CD4-positive, CD25-positive, alpha-beta regulatory T cell (primary cell): ENCODE measurements around the gene IGFL1. TPM values are rescaled to one million over a fixed set of nuclear protein-coding genes. Genes with fewer than 3 reads are reported as not detected.
"Not testable (repeated sequence)": the region's sequence is repeated elsewhere in the genome, so short reads cannot be mapped to it uniquely, and the experiment has no call there.

Experiments used
- ATAC-seq, 2 donors: fragments of 150-1000 bp; cut with Tn5 transposase; one replicate each; pipeline ENCODE4 v1.10.0; 2021; ENCODE audit warnings: low read depth in 2 of 2, moderate number of reproducible peaks in 2 of 2, moderate library complexity in 1 of 2
- DNase-seq, 3 donors: peaks; one replicate each; pipeline versions ENCODE4 v3.0.0 to v3.0.0-alpha.2; 2012 to 2022; ENCODE audit warnings: mixed read lengths in 1 of 3
- H3K27ac ChIP-seq: one replicate; pipeline ENCODE4 v1.7.0; 2013; ENCODE audit warnings: mild to moderate bottlenecking, low read length; ENCODE audit not compliant: insufficient read depth, poor library complexity, severe bottlenecking
- H3K27me3 ChIP-seq: one replicate; pipeline ENCODE4 v1.7.0; 2013; ENCODE audit warnings: low read length; ENCODE audit not compliant: control insufficient read depth, insufficient read depth
- H3K36me3 ChIP-seq: one replicate; pipeline ENCODE4 v1.7.0; 2013; ENCODE audit warnings: mild to moderate bottlenecking, low read length, moderate library complexity; ENCODE audit not compliant: control insufficient read depth, insufficient read depth
- H3K4me1 ChIP-seq: 2 replicates; pipeline ENCODE4 v1.7.0; 2013; ENCODE audit warnings: mild to moderate bottlenecking, low read length; ENCODE audit not compliant: insufficient read depth, control insufficient read depth, poor library complexity, severe bottlenecking
- H3K4me3 ChIP-seq: one replicate; pipeline ENCODE4 v1.7.0; 2013; ENCODE audit warnings: low read depth, mild to moderate bottlenecking, low read length, moderate library complexity
- H3K9me3 ChIP-seq, 2 experiments: 1 replicate in 1 of 2; 2 replicates in 1 of 2; pipeline ENCODE4 v1.7.0; 2013; ENCODE audit warnings: low read length in 2 of 2, mild to moderate bottlenecking in 1 of 2, moderate library complexity in 1 of 2; ENCODE audit not compliant: control insufficient read depth in 2 of 2
- H3K27ac Mint-ChIP-seq, 3 donors: one replicate each; pipeline ENCODE4 v1.8.0; 2020 to 2022; ENCODE audit warnings: mild to moderate bottlenecking in 3 of 3, mixed read lengths in 3 of 3, moderate library complexity in 2 of 3
- H3K27me3 Mint-ChIP-seq: one replicate; pipeline ENCODE4 v1.8.0; 2022; ENCODE audit warnings: mild to moderate bottlenecking, mixed read lengths
- H3K36me3 Mint-ChIP-seq: one replicate; pipeline ENCODE4 v1.8.0; 2020; ENCODE audit warnings: mixed read lengths
- H3K4me1 Mint-ChIP-seq, 4 donors: one replicate each; pipeline ENCODE4 v1.8.0; 2020 to 2022; ENCODE audit warnings: mixed read lengths in 4 of 4, mild to moderate bottlenecking in 1 of 4
- H3K4me3 Mint-ChIP-seq, 4 donors: one replicate each; pipeline ENCODE4 v1.8.0; 2020 to 2022; ENCODE audit warnings: mild to moderate bottlenecking in 4 of 4, mixed read lengths in 4 of 4, moderate library complexity in 3 of 4
- H3K9me3 Mint-ChIP-seq, 7 donors: one replicate each; pipeline ENCODE4 v1.8.0; 2020 to 2022; ENCODE audit warnings: mixed read lengths in 7 of 7, mild to moderate bottlenecking in 3 of 7, moderate library complexity in 2 of 7
- polyA plus RNA-seq, 4 donors: library from polyadenylated mRNA; unstranded; fragments of 300-500 nt; fragmentation: Illumina TruSeq; gene quantifications; one replicate each; pipeline ENCODE4 v1.2.3, GENCODE V29; 2021
- total RNA-seq: library from RNA; stranded (reverse); gene quantifications from one replicate; pipeline ENCODE4 v1.2.3, GENCODE V29; 2022

IGFL1 gene
- total and polyA plus RNA-seq, 5 donors from 2014 or later = not detected

DNA sequence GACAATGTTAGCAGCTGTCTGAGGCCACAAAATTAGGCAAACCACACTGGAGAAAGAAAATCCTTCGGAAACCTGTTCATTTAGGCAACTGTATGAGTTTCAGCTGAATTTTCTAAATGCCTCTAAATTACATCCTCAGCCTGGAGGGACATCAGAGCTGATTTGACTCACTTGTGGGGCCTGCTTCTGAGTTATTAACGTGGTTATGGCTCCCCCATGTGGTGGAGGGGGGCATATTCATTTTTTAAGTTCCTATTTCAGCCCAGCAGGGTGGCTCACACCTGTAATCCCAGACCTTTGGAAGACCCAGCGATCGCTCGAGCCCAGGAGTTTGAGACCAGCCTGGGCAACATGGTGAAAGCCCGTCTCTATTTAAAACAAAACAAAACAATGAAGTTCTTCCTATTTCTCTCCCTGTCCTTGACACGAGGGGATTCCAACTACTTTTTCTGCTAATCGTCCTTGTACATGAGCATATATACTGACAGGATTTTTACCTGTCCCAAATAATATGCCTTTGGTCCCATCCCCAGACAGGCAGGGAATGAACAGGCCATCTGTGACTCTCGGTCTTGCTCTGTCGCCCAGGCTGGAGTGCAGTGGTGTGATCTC lies 35.8 kb downstream of the IGFL1 start:
- H3K4me3 ChIP-seq = no peak overlapping the region
- peaks cover 13% of the 10 kb centered on the region for H3K4me1 ChIP-seq
- H3K36me3 ChIP-seq = no peaks in the 10 kb centered on the region
- Mint-ChIP-seq H3K4me1 (peaks cover 0 to 14% (median 7%) of the 10 kb centered on the region in 4 donors), H3K27me3 (peaks cover 39% of the 10 kb centered on the region), H3K4me3 (no peak overlapping the region), H3K9me3 (no peaks in the 10 kb centered on the region), H3K36me3 (no peaks in the 10 kb centered on the region), H3K27ac (no peak overlapping the region)
- no peaks in the 10 kb centered on the region for H3K27me3 ChIP-seq
- peak; percentile 62 to 70 for ATAC-seq
- H3K9me3 ChIP-seq = no peaks in the 10 kb centered on the region
- no peak overlapping the region for H3K27ac ChIP-seq
- peak; percentile 47 to 80 (median 71) for DNase-seq

DNA sequence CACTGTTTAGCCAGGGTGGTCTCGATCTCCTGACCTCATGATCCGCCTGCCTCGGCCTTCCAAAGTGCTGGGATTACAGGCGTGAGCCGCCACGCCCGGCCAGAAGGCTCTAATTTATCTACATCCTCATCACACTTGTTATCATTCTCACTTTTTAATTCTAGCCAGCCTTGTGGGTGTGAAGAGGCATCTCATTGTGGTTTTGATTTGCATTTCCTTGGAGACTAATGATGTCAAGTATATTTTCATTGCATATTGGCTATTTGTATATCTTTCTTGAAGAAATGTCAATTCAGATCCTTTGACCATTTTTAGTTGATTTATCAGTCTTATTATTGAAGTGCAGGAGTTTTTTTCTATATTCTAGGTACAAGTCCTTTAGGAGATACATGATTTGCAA lies 39.6 kb downstream of the IGFL1 start:
- no peak overlapping the region for H3K27ac ChIP-seq
- ATAC-seq = no peak
- DNase-seq = no peak
- H3K27me3 ChIP-seq = peaks cover 3% of the 10 kb centered on the region
- Mint-ChIP-seq H3K9me3 (no peaks in the 10 kb centered on the region), H3K4me3 (no peak overlapping the region), H3K4me1 (peaks cover 0 to 6% (median 0%) of the 10 kb centered on the region in 4 donors), H3K27me3 (peaks cover 46% of the 10 kb centered on the region), H3K36me3 (no peaks in the 10 kb centered on the region), H3K27ac (no peak overlapping the region)
- H3K36me3 ChIP-seq = no peaks in the 10 kb centered on the region
- no peak overlapping the region for H3K4me3 ChIP-seq
- H3K4me1 ChIP-seq = no peaks in the 10 kb centered on the region
- H3K9me3 ChIP-seq = no peaks in the 10 kb centered on the region

DNA sequence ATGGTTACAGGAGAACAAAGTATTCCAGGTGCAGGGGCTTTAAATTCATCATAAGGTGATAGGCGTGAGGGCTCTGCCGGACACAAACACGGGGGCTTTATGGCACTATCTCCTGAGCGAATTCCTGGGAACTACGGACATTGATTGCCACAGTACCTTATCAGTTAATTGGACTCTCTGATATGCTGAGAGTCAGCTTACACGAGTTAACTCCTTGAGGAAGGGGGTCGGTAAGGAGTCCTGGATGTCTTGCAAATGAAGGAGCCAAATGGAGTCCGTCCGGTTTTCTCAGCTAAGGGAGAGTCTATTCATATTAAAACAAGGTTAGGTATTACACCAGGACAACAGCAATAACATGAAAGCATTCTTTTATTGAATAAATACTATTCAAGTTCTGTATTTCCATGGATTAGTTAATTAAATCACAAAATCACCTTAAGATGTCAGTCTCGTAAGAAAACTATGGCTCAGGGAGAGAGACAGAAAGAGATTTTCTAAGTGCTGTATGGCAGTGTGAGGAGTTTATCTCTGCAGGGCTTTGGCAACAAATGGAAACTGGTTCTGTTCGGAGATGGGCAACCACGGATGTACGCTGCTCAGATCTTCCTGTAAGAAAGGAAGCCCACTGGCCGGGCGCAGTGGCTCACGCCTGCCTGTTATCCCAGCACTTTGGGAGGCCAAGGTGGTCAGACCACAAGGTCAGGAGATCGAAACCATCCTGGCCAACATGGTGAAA lies 41.1 kb downstream of the IGFL1 start:
- no peak overlapping the region for H3K27ac Mint-ChIP-seq

DNA sequence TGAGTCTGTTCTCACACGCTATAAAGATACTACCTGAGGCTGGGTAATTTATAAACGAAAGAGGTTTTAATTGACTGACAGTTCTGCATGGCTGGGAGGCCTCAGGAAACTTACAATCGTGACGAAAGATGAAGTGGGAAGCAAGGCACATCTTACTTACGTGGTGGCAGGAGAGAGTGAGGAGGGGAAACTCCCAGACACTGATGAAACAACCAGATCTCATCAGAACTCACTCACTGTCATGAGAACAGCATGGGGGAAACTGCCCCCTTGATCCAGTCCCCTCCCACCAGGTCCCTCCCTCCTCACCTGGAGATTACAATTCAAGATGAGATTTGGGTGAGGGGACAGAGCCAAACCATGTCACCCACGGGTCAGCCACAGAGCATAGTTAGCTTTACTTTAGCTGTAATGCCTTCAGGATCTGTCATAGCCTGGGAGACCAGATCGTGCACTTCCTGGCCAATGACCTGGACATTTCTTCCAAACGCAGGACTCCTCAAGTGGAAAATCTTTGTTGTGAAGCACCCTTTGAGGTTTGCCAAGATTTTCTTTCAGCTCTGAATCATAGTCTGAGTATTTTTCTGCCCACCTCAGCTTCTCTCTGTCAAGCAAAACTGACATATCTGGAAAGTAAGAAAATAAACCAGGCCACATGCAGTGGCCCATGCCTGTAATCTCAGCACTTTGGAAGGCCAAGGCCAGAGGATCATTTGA lies 42.1 kb downstream of the IGFL1 start:
- DNase-seq (no peak), ATAC-seq (no peak)
- H3K4me1 Mint-ChIP-seq = peaks cover 0 to 6% (median 0%) of the 10 kb centered on the region in 4 donors
- H3K27me3 Mint-ChIP-seq = peaks cover 39% of the 10 kb centered on the region
- peak overlapping the region in 1 of 4 donors; percentile 33 for H3K4me3 Mint-ChIP-seq
- Histone ChIP-seq H3K4me1 (no peaks in the 10 kb centered on the region), H3K36me3 (no peaks in the 10 kb centered on the region), H3K27ac (no peak overlapping the region), H3K4me3 (no peak overlapping the region), H3K9me3 (no peaks in the 10 kb centered on the region), H3K27me3 (peaks cover 3% of the 10 kb centered on the region)
- no peaks in the 10 kb centered on the region for H3K36me3 Mint-ChIP-seq
- no peak overlapping the region for H3K27ac Mint-ChIP-seq
- H3K9me3 Mint-ChIP-seq = no peaks in the 10 kb centered on the region

More for the DNA sequence above, 41.1 kb downstream of the IGFL1 start:
- H3K4me3 Mint-ChIP-seq = no peak overlapping the region
- no peaks in the 10 kb centered on the region for H3K9me3 ChIP-seq
- H3K27ac ChIP-seq = no peak overlapping the region
- ATAC-seq = no peak
- H3K9me3 Mint-ChIP-seq = no peaks in the 10 kb centered on the region
- peaks cover 0 to 6% (median 0%) of the 10 kb centered on the region in 4 donors for H3K4me1 Mint-ChIP-seq
- H3K4me3 ChIP-seq = no peak overlapping the region
- H3K36me3 Mint-ChIP-seq = no peaks in the 10 kb centered on the region
- H3K4me1 ChIP-seq = no peaks in the 10 kb centered on the region
- H3K36me3 ChIP-seq = no peaks in the 10 kb centered on the region
- peaks cover 34% of the 10 kb centered on the region for H3K27me3 Mint-ChIP-seq
- H3K27me3 ChIP-seq = peaks cover 3% of the 10 kb centered on the region
- DNase-seq = no peak

DNA sequence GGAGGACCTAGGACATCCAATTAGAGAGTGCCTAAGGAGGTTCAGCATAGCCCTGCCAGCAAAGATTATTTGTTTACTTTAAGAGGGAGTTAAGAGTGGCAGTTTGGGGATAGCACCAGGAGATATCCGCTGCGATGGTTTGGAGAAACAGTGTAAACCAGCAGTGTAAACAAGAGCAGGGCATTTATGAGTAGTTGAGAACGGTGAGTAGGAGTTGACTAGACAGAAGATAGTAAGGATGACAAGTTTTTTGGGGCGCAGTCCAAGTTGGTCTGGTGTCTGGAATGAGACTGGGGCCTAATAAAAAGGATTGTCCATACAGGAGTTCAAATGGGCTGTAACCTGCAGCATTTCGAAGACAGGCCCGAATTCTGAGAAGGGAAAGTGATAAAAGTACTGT lies 44.4 kb downstream of the IGFL1 start:
- not testable (repeated sequence) for H3K9me3 Mint-ChIP-seq, H3K4me1 ChIP-seq, H3K4me3 Mint-ChIP-seq, H3K4me1 Mint-ChIP-seq, H3K27ac ChIP-seq, H3K36me3 ChIP-seq, DNase-seq, ATAC-seq, H3K27ac Mint-ChIP-seq, H3K36me3 Mint-ChIP-seq, H3K27me3 ChIP-seq, H3K4me3 ChIP-seq, H3K9me3 ChIP-seq
- peaks cover 45% of the 10 kb centered on the region for H3K27me3 Mint-ChIP-seq

DNA sequence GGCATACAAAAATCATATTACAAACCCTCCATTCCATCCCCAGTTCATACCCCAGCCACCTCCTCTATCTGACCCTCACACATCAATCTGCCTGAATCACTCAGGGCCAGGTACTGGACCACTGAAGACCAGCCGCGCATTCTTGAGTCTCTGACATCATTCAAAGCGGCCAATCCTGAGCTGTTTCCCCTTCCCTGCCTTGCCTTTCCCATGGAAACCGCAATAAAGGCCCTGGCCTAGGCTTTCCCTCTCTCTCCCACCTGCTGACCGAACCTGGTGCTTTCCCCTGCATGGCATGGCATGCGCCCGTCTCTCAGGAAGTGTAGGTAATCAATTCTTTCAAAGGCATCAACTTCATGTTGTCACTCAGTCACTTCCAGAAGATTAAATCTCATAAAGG lies 49.6 kb downstream of the IGFL1 start:
- Mint-ChIP-seq H3K36me3 (no peaks in the 10 kb centered on the region), H3K4me3 (no peak overlapping the region), H3K4me1 (no peaks in the 10 kb centered on the region), H3K27me3 (peaks cover 29% of the 10 kb centered on the region), H3K27ac (no peak overlapping the region), H3K9me3 (no peaks in the 10 kb centered on the region)
- ATAC-seq (no peak), DNase-seq (no peak)
- Histone ChIP-seq H3K27me3 (no peaks in the 10 kb centered on the region), H3K4me1 (no peaks in the 10 kb centered on the region), H3K9me3 (no peaks in the 10 kb centered on the region), H3K36me3 (no peaks in the 10 kb centered on the region), H3K27ac (no peak overlapping the region), H3K4me3 (no peak overlapping the region)
